Omental fat pad (tissue), 4 donors: Measurements from ENCODE around the gene RAPSN. TPM values are rescaled to one million over a fixed set of nuclear protein-coding genes. Genes with fewer than 3 reads are reported as not detected.

Experiments used
- ATAC-seq: fragments of 150-250 bp; one replicate; pipeline ENCODE4 v1.9.1; 2016; ENCODE audit warnings: mild to moderate bottlenecking, moderate library complexity; ENCODE audit not compliant: low FRiP score
- DNase-seq: peaks from one replicate; pipeline ENCODE4 v3.0.0-alpha.2; 2019; ENCODE audit warnings: low spot score
- CTCF ChIP-seq, 3 donors: fragments of 450-650 bp; IDR thresholded peaks; one replicate each; pipeline ENCODE4 v1.5.1; 2016 to 2017; ENCODE audit warnings: antibody characterized with exemption in 3 of 3, mild to moderate bottlenecking in 3 of 3, moderate library complexity in 2 of 3
- total RNA-seq, 4 donors: library from RNA; depleted of rRNA; stranded (reverse); fragments of >200 nt; gene quantifications; one replicate each; pipeline ENCODE4 v1.1.0, GENCODE V29; 2016

The RAPSN gene
- total RNA-seq, 4 donors from 2014 or later = 0.24 to 0.37 TPM; not detected in 2

DNA sequence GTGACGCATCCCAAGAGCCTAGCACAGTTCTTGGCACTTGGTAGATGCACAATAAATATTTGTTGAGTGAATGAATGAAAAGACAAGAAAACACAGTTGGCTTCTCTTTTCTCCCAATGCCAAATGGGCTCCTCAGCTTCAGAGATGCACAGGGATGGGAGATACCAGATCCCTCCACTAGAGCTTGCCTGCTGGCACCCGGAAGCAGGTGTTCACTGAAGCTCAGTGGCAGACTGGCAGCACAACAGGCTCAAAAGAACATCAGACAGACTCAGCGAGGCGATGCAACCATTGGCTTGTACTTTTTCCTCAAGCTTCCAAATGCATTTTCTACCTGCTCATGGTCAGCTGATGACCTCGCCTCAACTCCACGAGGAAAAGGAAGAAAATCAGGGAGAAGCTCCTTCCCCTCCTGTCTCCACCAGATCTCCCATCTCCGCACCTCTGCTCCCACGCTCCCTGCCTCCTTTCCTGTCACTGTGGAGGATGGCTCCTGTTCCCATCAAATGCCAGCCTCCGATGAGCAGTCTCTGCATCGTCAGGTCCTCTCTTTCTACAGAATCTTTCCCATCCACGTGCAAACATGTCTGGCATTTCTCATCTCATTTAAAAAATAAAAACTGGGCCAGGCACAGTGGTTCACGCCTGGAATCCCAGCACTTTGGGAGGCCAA, 5.8 kb downstream of the RAPSN start:
- DNase-seq (no peak), ATAC-seq (no peak)
- no peak for TF ChIP-seq CTCF (IDR thresholded peaks at IDR 0.05)

- no peak for DNase-seq
- TF ChIP-seq CTCF (IDR thresholded peaks at IDR 0.05) = no peak
- ATAC-seq = no peak
Observed at GRCh38 chr11:47442514-47442913, 6.4 kb downstream of the RAPSN start.

- ATAC-seq = no peak
- TF ChIP-seq CTCF (IDR thresholded peaks at IDR 0.05) = no peak
- no peak for DNase-seq
Observed at GRCh38 chr11:47441421-47441820, 7.5 kb downstream of the RAPSN start.

DNA sequence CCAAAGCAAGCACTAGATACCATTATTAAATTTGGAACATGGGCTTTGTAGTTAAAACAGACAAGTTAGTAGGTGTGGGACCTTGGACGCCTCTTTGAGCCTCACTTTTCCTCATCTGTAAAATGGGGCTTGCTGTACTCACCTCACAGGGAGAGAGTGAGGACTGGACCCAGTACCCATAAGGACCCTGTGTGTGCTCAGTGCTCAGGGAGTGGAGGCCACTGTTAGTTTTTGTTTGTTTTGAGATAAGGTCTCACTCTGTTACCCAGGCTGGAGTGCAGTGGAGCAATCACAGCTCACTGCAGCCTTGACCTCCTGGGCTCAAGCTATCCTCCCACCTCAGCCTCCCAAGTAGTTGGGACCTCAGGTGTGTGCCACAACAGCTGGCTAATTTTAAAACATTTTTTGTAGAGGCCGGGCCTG, 8.9 kb downstream of the RAPSN start:
- no peak for TF ChIP-seq CTCF (IDR thresholded peaks at IDR 0.05)

DNA sequence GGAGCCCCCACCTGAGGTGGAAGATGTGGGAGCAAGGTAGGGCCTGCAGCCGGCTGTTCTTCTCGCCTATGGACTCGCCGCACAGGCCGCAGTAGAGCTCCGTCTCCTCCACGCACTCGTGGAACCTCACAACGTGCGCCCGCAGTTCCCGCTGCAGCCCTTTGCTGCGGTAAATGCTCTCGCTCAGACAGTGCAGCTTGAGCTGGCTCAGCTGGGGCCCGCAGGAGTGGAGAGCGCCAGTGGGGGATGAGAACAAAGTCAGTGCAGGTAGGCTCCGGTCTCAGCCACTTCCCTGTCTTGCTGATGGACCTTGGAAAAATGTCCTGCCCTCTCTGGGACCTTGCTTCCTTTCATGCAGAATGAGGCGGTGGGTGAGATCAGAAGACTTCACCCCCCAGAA, 10.2 kb downstream of the RAPSN start:
- TF ChIP-seq CTCF (IDR thresholded peaks at IDR 0.05) = no peak
- DNase-seq (no peak), ATAC-seq (no peak)

More for the DNA sequence above, 8.9 kb downstream of the RAPSN start:
- ATAC-seq = no peak
- no peak for DNase-seq

DNA sequence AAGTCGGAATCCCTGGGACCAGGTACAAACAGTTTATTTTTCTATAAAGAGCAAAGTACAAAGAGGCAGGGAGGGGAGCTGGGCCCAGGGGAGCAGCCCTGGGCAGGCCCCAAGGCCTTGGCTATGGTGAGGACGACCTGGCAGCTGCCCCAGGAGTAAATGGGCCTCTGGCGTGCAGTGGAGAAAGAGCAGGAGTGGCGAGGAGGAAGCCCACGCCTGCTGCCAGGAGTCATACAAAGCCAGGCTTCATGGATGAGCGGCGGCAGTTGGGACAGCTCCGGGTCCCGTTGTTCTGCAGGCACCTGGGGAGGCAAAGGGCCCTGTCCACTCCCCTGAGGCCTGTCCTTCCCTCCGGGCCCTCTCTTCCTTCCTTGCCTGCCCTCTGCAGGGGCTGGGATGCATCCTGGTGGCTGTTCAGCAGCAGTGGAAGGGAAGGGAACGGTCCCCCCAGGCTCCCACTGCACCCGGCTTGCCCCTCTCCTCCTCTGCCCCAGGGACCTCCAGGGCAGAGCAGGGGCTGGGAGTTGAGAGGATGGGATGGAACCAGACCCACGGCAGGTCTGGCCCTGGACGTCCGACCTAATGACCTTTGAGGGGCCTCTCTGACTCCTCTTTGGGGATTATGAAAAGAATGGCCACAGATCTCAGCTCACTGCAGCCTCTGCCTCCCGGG, 11.1 kb downstream of the RAPSN start:
- no peak for DNase-seq
- no peak for TF ChIP-seq CTCF (IDR thresholded peaks at IDR 0.05)
- ATAC-seq = peak; percentile 31
